GM19372 (cell line): ENCODE results near the gene IRGC.

Source experiments
- ATAC-seq: cut with Tn5 transposase; IDR thresholded peaks from one replicate; pipeline ENCODE4 v1.9.1; 2021; ENCODE audit warnings: mild to moderate bottlenecking, low read depth, moderate library complexity; ENCODE audit not compliant: unreplicated experiment

The IRGC gene

GRCh38 chr19:43721469-43722048 lies 5.7 kb downstream of the IRGC start:
- no peak for ATAC-seq

- ATAC-seq: no peak
Observed at GRCh38 chr19:43723588-43723987, 7.7 kb downstream of the IRGC start.

- ATAC-seq: no peak
Observed at GRCh38 chr19:43724896-43725295, 9.0 kb downstream of the IRGC start.

- peak; percentile 67 for ATAC-seq
Observed at GRCh38 chr19:43725468-43725867, 9.6 kb downstream of the IRGC start.

GRCh38 chr19:43726736-43727592 lies 11.1 kb downstream of the IRGC start:
- ATAC-seq: no peak

- no peak for ATAC-seq
Observed at GRCh38 chr19:43727593-43727853, 11.6 kb downstream of the IRGC start.

- ATAC-seq: no peak
Observed at GRCh38 chr19:43729919-43730318, 14.0 kb downstream of the IRGC start.

- no peak for ATAC-seq
Observed at GRCh38 chr19:43731346-43731745, 15.5 kb downstream of the IRGC start.

GRCh38 chr19:43731846-43732245 lies 16.0 kb downstream of the IRGC start:
- ATAC-seq: no peak

GRCh38 chr19:43735013-43735412 lies 19.1 kb downstream of the IRGC start:
- ATAC-seq: no peak

- no peak for ATAC-seq
Observed at GRCh38 chr19:43735957-43736356, 20.1 kb downstream of the IRGC start.

GRCh38 chr19:43738780-43739211 lies 22.9 kb downstream of the IRGC start:
- no peak for ATAC-seq

GRCh38 chr19:43739439-43740235 lies 23.8 kb downstream of the IRGC start:
- ATAC-seq: no peak

- no peak for ATAC-seq
Observed at GRCh38 chr19:43741075-43741825, 25.4 kb downstream of the IRGC start.

- ATAC-seq: no peak
Observed at GRCh38 chr19:43743059-43743458, 27.2 kb downstream of the IRGC start.

- no peak for ATAC-seq
Observed at GRCh38 chr19:43747557-43748204, 31.8 kb downstream of the IRGC start.

GRCh38 chr19:43748205-43748594 lies 32.3 kb downstream of the IRGC start:
- no peak for ATAC-seq

- no peak for ATAC-seq
Observed at GRCh38 chr19:43748685-43749084, 32.8 kb downstream of the IRGC start.

GRCh38 chr19:43749152-43749551 lies 33.3 kb downstream of the IRGC start:
- ATAC-seq: no peak

- ATAC-seq: no peak
Observed at GRCh38 chr19:43749898-43750297, 34.0 kb downstream of the IRGC start.
